CD4-positive, alpha-beta T cell (primary cell): ENCODE measurements around the gene HPX. TPM values are rescaled to one million over a fixed set of nuclear protein-coding genes. Genes with fewer than 3 reads are reported as not detected.

Source experiments
- ATAC-seq: fragments of 200-7000 bp; cut with Tn5 transposase; one replicate; pipeline ENCODE4 v1.10.0; 2022; ENCODE audit warnings: mild to moderate bottlenecking; ENCODE audit not compliant: poor library complexity
- CTCF ChIA-PET: fragments of 350-600 bp; sonication (Branson Sonifier 250); formaldehyde crosslinking; loops from one replicate; lab custom pipeline; 2021; ENCODE audit warnings: antibody characterized with exemption, inconsistent platforms; lab: Charles Lee
- POLR2A ChIA-PET: fragments of 350-600 bp; sonication (Branson Sonifier 250); formaldehyde crosslinking; loops from one replicate; lab custom pipeline; 2021; ENCODE audit warnings: antibody characterized with exemption, inconsistent platforms; lab: Charles Lee
- DNase-seq, 14 experiments: peaks; one replicate each; pipeline ENCODE4 v3.0.0-alpha.2; 2013 to 2020; ENCODE audit warnings: mixed read lengths in 2 of 14
- H3K27ac ChIP-seq, 2 donors: one replicate each; pipeline versions ENCODE4 v1.5.1 to v1.7.0; 2013; ENCODE audit warnings: low read length in 2 of 2, low read depth in 1 of 2, mild to moderate bottlenecking in 1 of 2
- H3K27me3 ChIP-seq, 2 experiments: 1 replicate in 1 of 2; 2 replicates in 1 of 2; pipeline versions ENCODE4 v1.6.1 to v1.7.0; 2013; ENCODE audit warnings: low read length in 2 of 2, control low read depth in 1 of 2, mild to moderate bottlenecking in 1 of 2, moderate library complexity in 1 of 2; ENCODE audit not compliant: insufficient read depth in 2 of 2, control insufficient read depth in 1 of 2
- H3K36me3 ChIP-seq: one replicate; pipeline ENCODE4 v1.6.1; 2013; ENCODE audit warnings: low read length, control low read depth; ENCODE audit not compliant: insufficient read depth
- H3K4me1 ChIP-seq: one replicate; pipeline ENCODE4 v1.6.1; 2013; ENCODE audit warnings: low read length, control low read depth; ENCODE audit not compliant: insufficient read depth
- H3K4me3 ChIP-seq: one replicate; pipeline ENCODE4 v1.5.1; 2013; ENCODE audit warnings: mild to moderate bottlenecking, low read length, moderate library complexity
- H3K9me3 ChIP-seq, 2 experiments: 1 replicate in 1 of 2; 2 replicates in 1 of 2; pipeline versions ENCODE4 v1.6.1 to v1.7.0; 2013; ENCODE audit warnings: low read length in 2 of 2, mild to moderate bottlenecking in 2 of 2, control low read depth in 1 of 2, moderate library complexity in 1 of 2; ENCODE audit not compliant: control insufficient read depth in 1 of 2, insufficient read depth in 1 of 2
- H3K27ac Mint-ChIP-seq: one replicate; pipeline ENCODE4 v1.8.0; 2020; ENCODE audit warnings: mixed read lengths
- H3K27me3 Mint-ChIP-seq: one replicate; pipeline ENCODE4 v1.8.0; 2021; ENCODE audit warnings: mixed read lengths
- H3K36me3 Mint-ChIP-seq: one replicate; pipeline ENCODE4 v1.8.0; 2021; ENCODE audit warnings: low read depth, mixed read lengths
- H3K4me1 Mint-ChIP-seq: one replicate; pipeline ENCODE4 v1.8.0; 2021; ENCODE audit warnings: low read depth, mixed read lengths
- H3K4me3 Mint-ChIP-seq: one replicate; pipeline ENCODE4 v1.8.0; 2020; ENCODE audit warnings: mild to moderate bottlenecking, mixed read lengths
- H3K9me3 Mint-ChIP-seq: one replicate; pipeline ENCODE4 v1.8.0; 2020; ENCODE audit warnings: mixed read lengths
- CTCF ChIP-seq: fragments of 200-600 bp; IDR thresholded peaks from one replicate; pipeline ENCODE4 v1.8.0; 2022; ENCODE audit warnings: antibody characterized with exemption, mild to moderate bottlenecking
- intact Hi-C, 2 experiments: fragments of 100-400 bp; cut with DNase I in 1 of 2; cut with micrococcal nuclease in 1 of 2; formaldehyde crosslinking; loops; one replicate each; pipeline versions ENCODE4 v1.15.1 to v1.9.0; 2023 to 2025; cut with DNase I, micrococcal nuclease
- total RNA-seq, 174 experiments: library from RNA in 2 of 174; stranded (reverse) in 2 of 174; gene quantifications; one replicate each; pipeline ENCODE4 v1.2.3 and lab custom pipeline; 2021 to 2026

Gene HPX
- total RNA-seq, 2 experiments from 2014 or later = 0.52 to 0.87 TPM

DNA sequence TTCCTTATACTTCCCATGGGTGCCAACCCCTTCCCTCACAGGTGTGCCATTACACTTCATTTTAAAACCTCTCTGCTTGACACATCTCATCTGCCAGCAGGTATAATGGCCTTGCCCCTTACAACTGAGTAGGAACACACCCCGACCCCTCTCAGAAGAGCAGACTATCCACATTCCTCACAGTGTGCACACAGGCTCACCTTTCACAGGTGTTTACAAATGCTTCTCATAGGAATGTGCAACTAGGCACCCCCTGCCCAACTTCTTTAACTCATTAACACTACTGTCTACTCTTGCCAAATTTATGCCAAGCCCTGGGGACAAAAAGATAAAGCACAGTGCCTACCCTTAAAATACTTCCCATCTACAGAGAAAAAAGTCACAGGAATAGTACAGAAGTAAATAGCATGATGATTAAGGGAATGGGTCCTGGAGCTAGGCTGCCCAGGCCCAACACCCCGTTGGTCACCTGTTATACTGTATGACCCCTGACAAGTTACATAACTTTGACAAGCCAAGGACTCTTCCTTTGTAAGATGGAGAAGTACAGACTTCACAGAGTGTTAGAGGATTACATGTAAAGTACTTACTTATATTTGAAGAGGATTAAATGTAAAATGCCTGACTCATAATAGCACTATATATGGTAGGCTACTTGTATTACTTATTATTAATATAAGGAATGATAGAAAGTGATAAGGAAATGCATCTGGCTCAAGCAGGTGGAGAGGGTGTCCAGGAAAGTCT lies 17.7 kb upstream of the HPX start:
- H3K27ac Mint-ChIP-seq = no peak overlapping the region
- CTCF ChIA-PET = no interaction called here
- intact Hi-C loops = no loop called here

GRCh38 chr11:6457581-6458320 lies 17.0 kb upstream of the HPX start:
- H3K27ac Mint-ChIP-seq = no peak overlapping the region
- H3K4me3 ChIP-seq = no peak overlapping the region
- DNase-seq (no peak), ATAC-seq (no peak)
- no peaks in the 10 kb centered on the region for H3K27me3 ChIP-seq
- peaks cover 35% of the 10 kb centered on the region for H3K36me3 ChIP-seq
- no peaks in the 10 kb centered on the region for H3K9me3 ChIP-seq
- H3K27ac ChIP-seq = no peak overlapping the region
- no peaks in the 10 kb centered on the region for H3K4me1 ChIP-seq
- no peak for TF ChIP-seq CTCF
- H3K4me3 Mint-ChIP-seq = no peak overlapping the region
- no peaks in the 10 kb centered on the region for H3K9me3 Mint-ChIP-seq
- no peaks in the 10 kb centered on the region for H3K4me1 Mint-ChIP-seq
- ChIA-PET POLR2A (no interaction called here), CTCF (no interaction called here)
- intact Hi-C loops = no loop called here
- no peaks in the 10 kb centered on the region for H3K27me3 Mint-ChIP-seq
- H3K36me3 Mint-ChIP-seq = peaks cover 32% of the 10 kb centered on the region

More for the DNA sequence above, 17.7 kb upstream of the HPX start:
- TF ChIP-seq CTCF = no peak
- POLR2A ChIA-PET = no interaction called here
- Mint-ChIP-seq H3K9me3 (no peaks in the 10 kb centered on the region), H3K36me3 (peaks cover 37% of the 10 kb centered on the region), H3K4me1 (no peaks in the 10 kb centered on the region), H3K4me3 (no peak overlapping the region), H3K27me3 (no peaks in the 10 kb centered on the region)
- H3K4me1 ChIP-seq = no peaks in the 10 kb centered on the region
- no peaks in the 10 kb centered on the region for H3K9me3 ChIP-seq
- ATAC-seq (no peak), DNase-seq (no peak)
- no peaks in the 10 kb centered on the region for H3K27me3 ChIP-seq
- H3K36me3 ChIP-seq = peaks cover 39% of the 10 kb centered on the region
- H3K27ac ChIP-seq = no peak overlapping the region
- no peak overlapping the region for H3K4me3 ChIP-seq

GRCh38 chr11:6456361-6457073 lies 15.7 kb upstream of the HPX start:
- no peak overlapping the region for H3K4me3 Mint-ChIP-seq
- POLR2A ChIA-PET = no interaction called here

More at GRCh38 chr11:6456361-6457073, 15.7 kb upstream of the HPX start:
- Histone ChIP-seq H3K27ac (no peak overlapping the region), H3K27me3 (no peaks in the 10 kb centered on the region), H3K36me3 (peaks cover 38% of the 10 kb centered on the region), H3K9me3 (no peaks in the 10 kb centered on the region), H3K4me3 (no peak overlapping the region), H3K4me1 (no peaks in the 10 kb centered on the region)
- CTCF ChIA-PET = no interaction called here
- Mint-ChIP-seq H3K9me3 (no peaks in the 10 kb centered on the region), H3K27me3 (no peaks in the 10 kb centered on the region), H3K4me1 (no peaks in the 10 kb centered on the region), H3K36me3 (peaks cover 28% of the 10 kb centered on the region), H3K27ac (no peak overlapping the region)
- ATAC-seq (no peak), DNase-seq (no peak)
- no peak for TF ChIP-seq CTCF
- intact Hi-C loops = no loop called here
